ENCODE results near the gene RALGAPA1.
"Not testable (repeated sequence)": the region's sequence is repeated elsewhere in the genome, so short reads cannot be mapped to it uniquely, and the experiment has no call there.

The RALGAPA1 gene

GRCh38 chr14:35822501-35822900, 13.4 kb upstream of the RALGAPA1 start:
- no peak for DNase-seq (ENCODE audit: low read depth in 4 of 4, low spot score in 1 of 4)

DNA sequence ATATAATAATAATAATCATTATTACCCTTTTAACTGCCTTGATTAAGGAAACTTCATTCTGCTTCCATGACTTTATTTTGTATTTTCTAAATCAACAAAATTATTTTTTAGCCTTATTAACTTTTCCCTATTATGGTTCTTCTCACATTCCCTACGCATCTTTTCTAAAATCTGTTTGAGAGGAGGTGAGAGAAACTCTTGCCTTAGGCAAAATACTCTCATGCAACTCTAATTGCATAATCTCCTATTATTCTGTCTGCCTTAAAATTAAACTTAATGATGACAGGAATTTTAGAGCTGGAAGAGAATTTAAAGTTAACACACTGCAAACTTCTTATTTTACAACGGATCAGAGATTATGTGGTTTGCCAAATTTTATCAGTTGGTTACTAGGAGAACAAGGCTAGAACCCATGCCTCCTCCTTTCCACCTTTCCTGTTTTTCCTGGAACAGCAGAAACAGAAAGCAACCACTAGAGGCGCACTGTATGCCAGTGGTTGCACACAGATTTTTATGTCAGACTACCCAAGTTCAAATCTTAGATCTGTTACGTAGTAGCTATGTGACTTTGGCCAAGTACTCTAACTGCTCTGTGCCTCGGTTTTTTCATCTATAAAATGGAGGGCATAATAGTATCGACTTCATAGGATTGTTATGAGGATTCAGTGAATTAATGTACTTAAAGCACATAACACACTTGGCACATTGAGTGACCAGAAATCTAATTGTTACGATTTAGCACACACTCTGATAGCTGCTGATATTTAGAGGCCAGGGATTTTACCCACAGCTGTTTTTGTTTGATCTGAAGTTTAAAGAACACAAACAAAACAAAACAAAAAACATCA, 12.7 kb upstream of the RALGAPA1 start:
- DNase-seq (ENCODE audit: low read depth in 4 of 4, low spot score in 1 of 4), result no peak

DNA sequence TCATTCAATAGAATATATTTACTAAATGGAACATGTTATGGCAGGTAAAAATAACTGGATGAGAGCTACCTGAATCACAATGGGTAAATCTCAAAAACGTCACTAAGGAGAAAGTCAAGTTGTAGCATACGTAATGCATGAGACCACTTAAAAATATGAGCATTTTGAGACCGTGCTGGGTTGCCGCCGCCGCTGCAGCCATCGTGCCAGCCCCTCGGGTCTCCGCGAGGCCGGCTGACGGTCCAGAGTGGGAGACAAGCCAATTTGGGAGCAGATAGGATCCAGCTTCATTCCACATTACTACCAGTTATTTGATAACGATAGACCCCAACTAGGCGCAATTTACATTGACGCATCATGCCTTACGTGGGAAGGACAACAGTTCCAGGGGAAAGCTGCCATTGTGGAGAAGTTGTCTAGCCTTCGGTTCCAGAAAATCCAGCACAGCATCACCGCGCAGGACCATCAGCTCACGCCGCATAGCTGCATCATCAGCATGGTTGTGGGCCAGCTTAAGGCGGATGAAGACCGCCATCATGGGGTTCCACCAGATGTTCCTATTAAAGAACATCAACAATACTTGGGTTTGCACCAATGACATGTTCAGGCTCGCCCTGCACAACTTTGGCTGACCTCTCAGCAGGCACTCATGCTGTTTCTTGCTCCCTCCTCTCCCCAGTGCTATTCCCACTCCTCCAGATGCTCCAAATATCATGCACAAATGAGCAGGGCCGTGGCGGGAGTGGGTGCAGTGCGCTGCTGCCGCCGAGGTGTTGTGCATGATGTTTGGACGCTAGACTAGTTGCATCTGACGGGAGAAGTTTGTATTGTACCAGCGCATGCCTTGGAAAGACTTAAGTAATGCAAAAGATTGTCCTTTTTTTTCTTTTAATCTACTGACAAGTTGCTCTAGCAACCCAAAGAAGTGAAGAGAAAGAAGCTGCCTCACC, 10.8 kb upstream of the RALGAPA1 start:
- no peak for DNase-seq (ENCODE audit: low read depth in 4 of 4, low spot score in 1 of 4)

- no peak for DNase-seq (ENCODE audit: low read depth in 4 of 4, low spot score in 1 of 4)
Observed at GRCh38 chr14:35818346-35819115, 9.4 kb upstream of the RALGAPA1 start.

DNA sequence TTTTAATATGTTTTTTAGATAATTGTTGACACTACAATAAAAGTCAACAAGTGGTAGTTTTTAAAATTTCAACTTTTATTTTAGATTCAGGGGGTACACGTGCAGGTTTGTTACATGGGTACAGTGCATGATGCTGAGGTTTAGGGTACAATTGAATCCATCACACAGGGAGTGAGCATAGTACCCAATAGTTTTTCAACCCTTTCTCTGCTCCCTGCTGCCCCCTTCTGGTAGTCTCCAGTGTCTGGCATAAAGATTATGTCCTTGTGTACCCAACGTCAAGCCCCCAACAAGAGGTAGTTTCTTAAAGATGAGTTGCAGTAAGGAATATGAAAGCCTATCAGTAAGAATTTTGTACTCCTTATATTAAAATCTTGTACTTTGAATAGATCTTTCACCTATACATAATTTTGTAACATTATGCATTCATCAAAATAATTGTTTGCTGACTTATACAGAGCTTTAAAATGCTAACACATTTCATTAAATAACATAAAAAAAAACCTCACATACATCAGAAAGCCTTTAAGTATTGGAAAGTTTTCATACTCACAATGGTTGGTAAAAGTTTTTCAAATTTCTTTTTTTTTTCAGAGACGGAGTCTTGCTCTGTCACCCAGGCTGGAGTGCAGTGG, 5.4 kb upstream of the RALGAPA1 start:
- peak; percentile 67 to 86 (median 76) for DNase-seq (ENCODE audit: low read depth in 4 of 4, low spot score in 1 of 4)

DNA sequence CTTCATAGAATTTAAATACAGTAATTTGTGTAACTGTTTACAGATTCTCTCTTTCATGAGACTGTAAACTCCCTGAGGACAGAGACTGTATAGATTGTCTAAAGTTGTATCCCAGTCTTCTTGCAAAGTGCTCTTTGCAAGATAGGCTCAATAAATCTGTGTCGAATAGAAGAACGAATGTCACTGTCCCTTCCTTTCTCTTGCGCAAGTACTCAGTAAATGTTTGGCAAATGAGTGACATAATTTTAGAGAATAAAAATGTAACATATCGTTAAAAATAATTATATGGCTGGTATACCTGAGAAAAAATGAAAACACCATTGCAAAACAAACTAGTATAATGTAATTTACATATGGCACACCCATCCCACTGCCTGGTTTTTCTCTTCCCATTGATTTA, 1.9 kb upstream of the RALGAPA1 start:
- DNase-seq (ENCODE audit: low read depth in 4 of 4, low spot score in 1 of 4), result no peak

DNA sequence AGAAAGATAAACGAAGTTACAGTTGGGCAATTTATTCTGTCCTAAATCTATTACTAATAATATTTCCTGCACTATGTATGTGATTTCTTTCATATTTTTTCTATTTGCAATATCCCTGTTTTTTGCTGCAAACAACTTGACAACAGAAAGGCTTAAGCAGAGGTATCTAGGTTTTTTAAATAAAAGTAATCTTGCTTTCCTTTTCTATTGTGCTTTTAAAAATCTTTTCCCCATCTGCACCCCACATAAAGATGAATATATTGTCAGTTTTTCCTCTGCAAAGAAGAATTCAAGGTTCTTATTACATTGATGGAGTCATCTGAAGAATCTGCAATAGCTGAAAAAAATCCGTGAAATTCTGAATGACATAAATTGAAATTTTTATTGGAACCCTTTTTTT, 502 bp upstream of the RALGAPA1 start:
- no peak for DNase-seq (ENCODE audit: low read depth in 4 of 4, low spot score in 1 of 4)

GRCh38 chr14:35808076-35808637, 938 bp downstream of the RALGAPA1 start:
- DNase-seq (ENCODE audit: low read depth in 4 of 4, low spot score in 1 of 4), result peak in 1 of 4 experiments; percentile 3

DNA sequence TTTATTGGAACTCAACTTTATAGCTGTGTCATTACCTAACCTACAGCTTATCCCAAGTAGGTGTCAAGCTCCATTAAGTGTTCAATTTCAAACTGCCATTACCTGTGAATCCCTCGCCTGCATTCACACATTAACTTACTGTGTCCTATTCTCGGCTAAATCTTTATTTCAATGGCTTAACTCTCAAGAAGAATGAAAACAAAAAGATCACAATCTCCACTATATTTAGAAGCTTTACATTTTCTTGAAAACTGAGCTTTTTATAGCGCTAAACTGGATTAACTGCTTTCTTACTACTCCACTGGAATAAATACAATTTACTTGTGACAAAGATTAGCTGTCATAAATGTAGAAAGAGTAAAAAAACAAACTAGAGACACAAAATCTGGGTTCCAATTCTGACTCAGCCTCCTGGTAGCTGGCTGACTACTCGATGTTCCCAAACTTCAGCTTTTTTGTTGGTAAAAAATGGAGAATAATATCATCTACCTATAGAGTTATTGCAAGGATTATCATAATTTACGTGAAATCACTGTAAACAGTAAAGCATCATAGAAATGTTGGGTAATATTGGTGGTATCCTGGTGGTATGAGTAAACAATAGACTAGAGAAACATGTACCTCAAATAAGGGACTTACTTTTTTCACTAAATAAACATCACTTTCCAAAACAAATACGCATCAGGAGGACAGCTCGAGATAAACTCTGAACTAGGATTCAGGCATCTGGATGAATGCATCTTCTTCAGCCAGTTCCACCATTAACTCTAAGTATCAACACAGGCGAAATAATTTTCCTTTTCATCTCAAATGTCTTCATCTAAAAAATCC, 1.7 kb downstream of the RALGAPA1 start:
- DNase-seq (ENCODE audit: low read depth in 4 of 4, low spot score in 1 of 4), result no peak

DNA sequence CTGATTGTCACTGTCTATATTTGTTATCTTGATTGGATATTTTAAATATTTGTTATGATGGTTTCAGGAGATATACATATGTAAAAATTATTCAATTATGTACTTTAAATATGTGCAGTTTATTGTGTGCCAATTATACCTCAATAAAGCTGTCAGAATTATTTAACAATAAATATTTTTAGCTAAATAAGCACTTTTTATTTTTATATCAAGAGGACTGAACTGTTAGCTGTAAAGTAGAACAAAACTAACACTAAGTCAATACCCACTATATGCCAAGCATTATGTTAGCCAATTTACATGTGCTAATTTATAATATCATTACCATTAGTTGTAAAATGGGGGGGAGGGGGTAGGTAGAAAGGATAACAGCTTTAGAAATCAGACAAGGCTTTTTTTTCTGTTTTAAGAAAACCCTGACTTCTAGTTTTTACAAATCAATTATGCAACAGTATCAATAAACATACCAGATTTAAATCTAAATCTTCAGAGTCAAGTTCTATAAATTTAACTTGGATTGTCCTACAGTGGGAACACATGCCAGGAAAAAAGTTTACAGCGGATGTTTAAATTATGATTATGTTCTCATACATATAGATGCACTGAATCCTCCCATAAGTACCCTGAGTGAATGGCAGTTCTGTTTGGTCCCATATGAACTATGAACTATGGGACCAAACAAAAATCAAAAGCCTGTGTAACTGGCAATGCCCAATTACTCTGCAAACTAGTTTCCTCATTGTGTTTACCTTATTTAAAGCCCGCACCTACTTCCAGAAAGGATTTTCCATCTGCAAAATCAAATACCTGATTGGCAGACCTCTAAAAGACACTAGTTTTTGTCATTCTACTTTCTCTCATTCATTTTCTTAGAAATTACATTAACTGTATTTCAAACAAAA, 2.8 kb downstream of the RALGAPA1 start:
- no peak for DNase-seq (ENCODE audit: low read depth in 4 of 4, low spot score in 1 of 4)

GRCh38 chr14:35797796-35798195, 11.3 kb downstream of the RALGAPA1 start:
- DNase-seq (ENCODE audit: low read depth in 4 of 4, low spot score in 1 of 4), result no peak

GRCh38 chr14:35789651-35790050, 19.4 kb downstream of the RALGAPA1 start:
- no peak for DNase-seq (ENCODE audit: low read depth in 4 of 4, low spot score in 1 of 4)

GRCh38 chr14:35786856-35787255, 22.2 kb downstream of the RALGAPA1 start:
- no peak for DNase-seq (ENCODE audit: low read depth in 4 of 4, low spot score in 1 of 4)

- DNase-seq (ENCODE audit: low read depth in 4 of 4, low spot score in 1 of 4), result no peak
Observed at GRCh38 chr14:35783699-35784098, 25.4 kb downstream of the RALGAPA1 start.

DNA sequence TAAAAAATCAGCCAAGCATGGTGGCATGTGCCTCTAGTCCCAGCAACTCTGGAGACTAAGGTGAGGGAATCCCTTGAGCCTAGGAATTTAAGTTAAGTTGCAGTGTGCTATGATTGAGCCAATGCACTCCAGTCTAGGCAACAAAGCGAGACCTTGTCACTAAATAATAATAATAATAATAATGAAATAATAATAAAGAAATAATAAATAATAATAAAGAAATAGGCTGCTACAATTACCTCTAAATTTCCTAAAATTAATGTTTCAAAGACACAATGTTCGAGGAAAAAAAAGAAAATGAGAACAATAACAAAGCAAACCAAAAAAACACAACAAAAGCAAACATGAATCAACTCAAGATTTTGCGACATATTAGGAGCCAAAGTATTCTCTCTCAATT, 29.7 kb downstream of the RALGAPA1 start:
- DNase-seq (ENCODE audit: low read depth in 4 of 4, low spot score in 1 of 4), result no peak

DNA sequence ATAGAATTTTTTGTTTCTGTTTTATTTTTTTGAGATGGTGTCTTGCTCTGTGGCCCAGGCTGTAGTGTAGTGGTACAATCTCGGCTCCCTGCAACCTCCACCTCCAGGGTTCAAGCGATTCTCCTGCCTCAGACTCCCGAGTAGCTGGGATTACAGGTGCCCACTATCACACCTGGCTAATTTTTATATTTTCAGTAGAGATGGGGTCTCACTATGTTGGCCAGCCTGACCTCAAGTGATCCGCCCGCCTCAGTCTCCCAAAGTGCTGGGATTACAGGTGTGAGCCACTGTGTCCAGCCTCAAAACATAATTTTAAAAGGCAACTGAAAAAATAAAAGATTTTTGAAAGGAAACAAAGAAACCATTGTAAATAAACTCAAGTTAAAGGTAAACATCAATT, 31.5 kb downstream of the RALGAPA1 start:
- not testable (repeated sequence) for DNase-seq (ENCODE audit: low read depth in 4 of 4, low spot score in 1 of 4)

- DNase-seq (ENCODE audit: low read depth in 4 of 4, low spot score in 1 of 4), result no peak
Observed at GRCh38 chr14:35776823-35777222, 32.3 kb downstream of the RALGAPA1 start.

DNA sequence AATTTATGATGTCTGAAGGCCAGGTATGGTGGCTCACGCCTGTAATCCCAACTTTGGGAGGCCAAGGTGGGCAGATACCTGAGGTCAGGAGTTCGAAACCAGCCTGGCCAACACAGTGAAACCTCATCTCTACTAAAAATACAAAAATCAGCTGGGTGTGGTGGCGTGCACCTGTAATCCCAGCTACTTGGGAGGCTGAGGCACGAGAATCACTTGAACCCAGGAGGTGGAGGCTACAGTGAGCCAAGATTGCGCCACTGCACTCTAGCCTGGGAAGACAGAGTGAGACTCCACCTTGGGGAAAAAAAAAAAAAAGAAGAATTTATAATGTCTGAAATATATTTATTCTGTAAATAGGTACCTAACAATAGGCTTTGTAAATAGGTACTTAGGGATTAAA, 33.0 kb downstream of the RALGAPA1 start:
- DNase-seq (ENCODE audit: low read depth in 4 of 4, low spot score in 1 of 4), result not testable (repeated sequence)

- DNase-seq (ENCODE audit: low read depth in 4 of 4, low spot score in 1 of 4), result no peak
Observed at GRCh38 chr14:35766700-35767082, 42.4 kb downstream of the RALGAPA1 start.
